Liver (tissue), 9 donors: ENCODE data around the gene HIPK2. TPM values are rescaled to one million over a fixed set of nuclear protein-coding genes. Genes with fewer than 3 reads are reported as not detected.
A peak's percentile ranks its signal among the peaks of the same experiment; 100 is the strongest.

ENCODE experiments used
- DNase-seq: peaks from one replicate; pipeline ENCODE4 v3.0.0-alpha.2; 2017; ENCODE audit warnings: low spot score
- H3K27ac ChIP-seq, 2 donors: one replicate each; pipeline ENCODE4 v1.7.0; 2013; ENCODE audit warnings: inconsistent platforms in 2 of 2, low read length in 2 of 2, control low read depth in 1 of 2, low read depth in 1 of 2, mild to moderate bottlenecking in 1 of 2
- H3K27me3 ChIP-seq, 4 donors: one replicate each; pipeline versions ENCODE4 v1.6.1 to v1.7.0; 2013; ENCODE audit warnings: low read length in 3 of 4, inconsistent platforms in 1 of 4, mild to moderate bottlenecking in 1 of 4, moderate library complexity in 1 of 4; ENCODE audit not compliant: control insufficient read depth in 4 of 4, insufficient read depth in 4 of 4
- H3K36me3 ChIP-seq, 4 donors: one replicate each; pipeline versions ENCODE4 v1.6.1 to v1.7.0; 2013; ENCODE audit warnings: low read length in 3 of 4, mild to moderate bottlenecking in 3 of 4, low read depth in 1 of 4, moderate library complexity in 1 of 4; ENCODE audit not compliant: control insufficient read depth in 4 of 4, insufficient read depth in 3 of 4
- H3K4me1 ChIP-seq, 4 donors: one replicate each; pipeline versions ENCODE4 v1.6.1 to v1.7.0; 2013; ENCODE audit warnings: low read length in 3 of 4, mild to moderate bottlenecking in 3 of 4, moderate library complexity in 1 of 4; ENCODE audit not compliant: control insufficient read depth in 4 of 4, insufficient read depth in 4 of 4
- H3K4me3 ChIP-seq, 3 donors: one replicate each; pipeline versions ENCODE4 v1.6.1 to v1.7.0; 2013; ENCODE audit warnings: low read length in 3 of 3, control low read depth in 1 of 3, low read depth in 1 of 3, mild to moderate bottlenecking in 1 of 3
- H3K9ac ChIP-seq, 2 donors: one replicate each; pipeline ENCODE4 v1.7.0; 2013; ENCODE audit warnings: low read length in 2 of 2, mild to moderate bottlenecking in 2 of 2, moderate library complexity in 2 of 2, control low read depth in 1 of 2, low read depth in 1 of 2
- H3K9me3 ChIP-seq, 4 donors: one replicate each; pipeline versions ENCODE4 v1.6.1 to v1.7.0; 2013; ENCODE audit warnings: low read length in 3 of 4; ENCODE audit not compliant: control insufficient read depth in 4 of 4
- EGR1 ChIP-seq, 2 donors: IDR thresholded peaks; 2 replicates each; pipeline ENCODE4 v1.6.1; 2016 to 2018; ENCODE audit warnings: antibody characterized with exemption in 2 of 2, low read depth in 2 of 2
- FOXA2 ChIP-seq: IDR thresholded peaks from 2 replicates; pipeline ENCODE4 v1.6.1; 2016; ENCODE audit warnings: antibody characterized with exemption
- GABPA ChIP-seq, 2 donors: IDR thresholded peaks in 1 of 2; conservative IDR thresholded peaks in 1 of 2; 2 replicates each; pipeline ENCODE4 v1.6.1; 2016; ENCODE audit warnings: antibody characterized with exemption in 2 of 2, mild to moderate bottlenecking in 1 of 2, moderate library complexity in 1 of 2
- HNF4A ChIP-seq, 2 donors: conservative IDR thresholded peaks; 2 replicates each; pipeline ENCODE4 v1.6.1; 2016; ENCODE audit warnings: antibody characterized with exemption in 2 of 2, mild to moderate bottlenecking in 2 of 2
- JUND ChIP-seq, 2 donors: IDR thresholded peaks; 2 replicates each; pipeline ENCODE4 v1.6.1; 2016; ENCODE audit warnings: antibody characterized with exemption in 2 of 2
- NR2F2 ChIP-seq: IDR thresholded peaks from 2 replicates; pipeline ENCODE4 v1.6.1; 2016; ENCODE audit warnings: antibody characterized with exemption
- RAD21 ChIP-seq, 2 donors: IDR thresholded peaks; 2 replicates each; pipeline ENCODE4 v1.6.1; 2016; ENCODE audit warnings: antibody characterized with exemption in 2 of 2, mild to moderate bottlenecking in 2 of 2
- REST ChIP-seq: IDR thresholded peaks from 2 replicates; pipeline ENCODE4 v1.6.1; 2016; ENCODE audit warnings: antibody characterized with exemption, mild to moderate bottlenecking
- RXRA ChIP-seq, 2 donors: IDR thresholded peaks; 2 replicates each; pipeline ENCODE4 v1.6.1; 2017 to 2018; ENCODE audit warnings: antibody characterized with exemption in 2 of 2, mild to moderate bottlenecking in 1 of 2
- SP1 ChIP-seq: IDR thresholded peaks from 2 replicates; pipeline ENCODE4 v1.6.1; 2018; ENCODE audit warnings: antibody characterized with exemption, mild to moderate bottlenecking
- TAF1 ChIP-seq: conservative IDR thresholded peaks from 2 replicates; pipeline ENCODE4 v1.6.1; 2016; ENCODE audit warnings: antibody characterized with exemption, mild to moderate bottlenecking
- YY1 ChIP-seq: IDR thresholded peaks from 2 replicates; pipeline ENCODE4 v1.6.1; 2016; ENCODE audit warnings: antibody characterized with exemption, mild to moderate bottlenecking
- ZBTB33 ChIP-seq: IDR thresholded peaks from 2 replicates; pipeline ENCODE4 v1.6.1; 2016; ENCODE audit warnings: antibody characterized with exemption
- WGBS: extraction: QIAGEN DNeasy Blood & Tissue Kit; methylation state at CpG from one replicate; pipeline ENCODE4 v1.1.7; 2013; 5-methylcytosine and 5-hydroxymethylcytosine counted together
- polyA plus RNA-seq, 2 donors: library from polyadenylated mRNA; stranded (reverse) in 1 of 2; unstranded in 1 of 2; fragments of 200-250 nt in 1 of 2; fragments of >200 nt in 1 of 2; fragmentation: Nextera tagmentation in 1 of 2; extraction: Ambion mirVana in 1 of 2; gene quantifications; one replicate each; pipeline versions ENCODE4 v1.2.1 to v1.2.3, GENCODE V29; 2013 to 2015
- total RNA-seq, 2 donors: library from RNA; depleted of rRNA; stranded (reverse); fragments of >200 nt; gene quantifications; one replicate each; pipeline ENCODE4 v1.2.3, GENCODE V29; 2014
- TF ChIP-seq, protein P1 (sequence below): fragments of 150-350 bp; IDR thresholded peaks from 2 replicates; pipeline ENCODE4 v1.5.1; 2017; ENCODE audit warnings: improper control_type of control experiment, low read depth, low read length; ENCODE audit not compliant: missing input control
- TF ChIP-seq, protein P2 (sequence below): IDR thresholded peaks from 2 replicates; pipeline ENCODE4 v1.6.1; 2016; ENCODE audit warnings: antibody characterized with exemption
- TF ChIP-seq, protein P3 (sequence below): IDR thresholded peaks from 2 replicates; pipeline ENCODE4 v1.6.1; 2016; ENCODE audit warnings: antibody characterized with exemption
- donor health status: healthy.
- donor health status: healthy.
- donor health status: healthy.
- donor health status: healthy.
- donor health status: healthy.

Gene HIPK2
- total and polyA plus RNA-seq, 4 donors = 13.1 to 48.8 (median 16.6) TPM

- 68% methylated on average over 1 of the region's 1 CpG for whole genome bisulfite sequencing
- peaks cover 17 to 85% (median 81%) of the 10 kb centered on the region in 4 donors for H3K36me3 ChIP-seq
- H3K4me3 ChIP-seq = no peak overlapping the region
- no peak overlapping the region for H3K27ac ChIP-seq
- DNase-seq = no peak
- TF ChIP-seq REST (no peak), HNF4A (conservative IDR thresholded peaks at IDR 0.05) (peak; percentile 41 to 48)
- no peak overlapping the region for H3K9ac ChIP-seq
- no peaks in the 10 kb centered on the region for H3K9me3 ChIP-seq
- no peaks in the 10 kb centered on the region for H3K27me3 ChIP-seq
- H3K4me1 ChIP-seq = no peaks in the 10 kb centered on the region
These were observed 179.2 kb downstream of the HIPK2 start for GRCh38 chr7:139598642-139599041.

DNA sequence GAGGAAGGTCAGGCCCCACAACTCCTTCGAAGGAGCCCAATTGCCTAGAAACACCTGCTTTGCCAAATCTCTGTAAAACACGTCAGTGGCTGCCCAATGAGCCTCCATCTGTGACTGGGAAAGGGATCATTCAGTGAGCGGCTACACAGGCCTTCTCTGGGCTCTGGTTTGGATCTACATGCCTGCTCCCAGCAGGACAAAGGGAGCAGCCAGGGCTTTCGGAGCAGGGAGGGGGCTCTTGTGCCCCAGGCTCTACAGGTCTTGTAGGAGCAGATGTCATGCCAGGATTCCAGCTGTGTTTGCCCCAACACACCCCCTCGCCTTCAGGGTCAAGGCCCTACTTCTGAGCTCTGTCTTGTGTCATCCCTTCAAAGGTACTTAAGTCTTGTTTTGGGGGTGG lies 180.8 kb downstream of the HIPK2 start:
- no peaks in the 10 kb centered on the region for H3K9me3 ChIP-seq
- peak; percentile 30 for DNase-seq
- H3K9ac ChIP-seq = no peak overlapping the region
- WGBS = 97% methylated on average over 5 of the region's 5 CpGs
- no peaks in the 10 kb centered on the region for H3K4me1 ChIP-seq
- H3K27me3 ChIP-seq = no peaks in the 10 kb centered on the region
- no peak overlapping the region for H3K4me3 ChIP-seq
- no peak overlapping the region for H3K27ac ChIP-seq
- TF ChIP-seq GABPA (IDR thresholded peaks at IDR 0.05 in 1 of 2, conservative IDR thresholded peaks at IDR 0.05 in 1 of 2) (no peak), JUND (IDR thresholded peaks at IDR 0.05) (no peak), REST (no peak), TAF1 (no peak), SP1 (no peak), RXRA (IDR thresholded peaks at IDR 0.05) (no peak), FOXA2 (no peak), ZBTB33 (no peak), EGR1 (IDR thresholded peaks at IDR 0.05; ENCODE audit: low read depth in 2 of 2) (no peak), NR2F2 (no peak), YY1 (no peak), RAD21 (IDR thresholded peaks at IDR 0.05) (no peak)
- TF ChIP-seq, protein P1, sequence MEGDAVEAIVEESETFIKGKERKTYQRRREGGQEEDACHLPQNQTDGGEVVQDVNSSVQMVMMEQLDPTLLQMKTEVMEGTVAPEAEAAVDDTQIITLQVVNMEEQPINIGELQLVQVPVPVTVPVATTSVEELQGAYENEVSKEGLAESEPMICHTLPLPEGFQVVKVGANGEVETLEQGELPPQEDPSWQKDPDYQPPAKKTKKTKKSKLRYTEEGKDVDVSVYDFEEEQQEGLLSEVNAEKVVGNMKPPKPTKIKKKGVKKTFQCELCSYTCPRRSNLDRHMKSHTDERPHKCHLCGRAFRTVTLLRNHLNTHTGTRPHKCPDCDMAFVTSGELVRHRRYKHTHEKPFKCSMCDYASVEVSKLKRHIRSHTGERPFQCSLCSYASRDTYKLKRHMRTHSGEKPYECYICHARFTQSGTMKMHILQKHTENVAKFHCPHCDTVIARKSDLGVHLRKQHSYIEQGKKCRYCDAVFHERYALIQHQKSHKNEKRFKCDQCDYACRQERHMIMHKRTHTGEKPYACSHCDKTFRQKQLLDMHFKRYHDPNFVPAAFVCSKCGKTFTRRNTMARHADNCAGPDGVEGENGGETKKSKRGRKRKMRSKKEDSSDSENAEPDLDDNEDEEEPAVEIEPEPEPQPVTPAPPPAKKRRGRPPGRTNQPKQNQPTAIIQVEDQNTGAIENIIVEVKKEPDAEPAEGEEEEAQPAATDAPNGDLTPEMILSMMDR = no peak
- TF ChIP-seq, protein P2, sequence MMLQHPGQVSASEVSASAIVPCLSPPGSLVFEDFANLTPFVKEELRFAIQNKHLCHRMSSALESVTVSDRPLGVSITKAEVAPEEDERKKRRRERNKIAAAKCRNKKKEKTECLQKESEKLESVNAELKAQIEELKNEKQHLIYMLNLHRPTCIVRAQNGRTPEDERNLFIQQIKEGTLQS = no peak
- TF ChIP-seq, protein P3, sequence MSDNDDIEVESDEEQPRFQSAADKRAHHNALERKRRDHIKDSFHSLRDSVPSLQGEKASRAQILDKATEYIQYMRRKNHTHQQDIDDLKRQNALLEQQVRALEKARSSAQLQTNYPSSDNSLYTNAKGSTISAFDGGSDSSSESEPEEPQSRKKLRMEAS = no peak
- H3K36me3 ChIP-seq = peaks cover 22 to 89% (median 80%) of the 10 kb centered on the region in 4 donors
